ENCODE measurements around the gene FBXL14.

DNA sequence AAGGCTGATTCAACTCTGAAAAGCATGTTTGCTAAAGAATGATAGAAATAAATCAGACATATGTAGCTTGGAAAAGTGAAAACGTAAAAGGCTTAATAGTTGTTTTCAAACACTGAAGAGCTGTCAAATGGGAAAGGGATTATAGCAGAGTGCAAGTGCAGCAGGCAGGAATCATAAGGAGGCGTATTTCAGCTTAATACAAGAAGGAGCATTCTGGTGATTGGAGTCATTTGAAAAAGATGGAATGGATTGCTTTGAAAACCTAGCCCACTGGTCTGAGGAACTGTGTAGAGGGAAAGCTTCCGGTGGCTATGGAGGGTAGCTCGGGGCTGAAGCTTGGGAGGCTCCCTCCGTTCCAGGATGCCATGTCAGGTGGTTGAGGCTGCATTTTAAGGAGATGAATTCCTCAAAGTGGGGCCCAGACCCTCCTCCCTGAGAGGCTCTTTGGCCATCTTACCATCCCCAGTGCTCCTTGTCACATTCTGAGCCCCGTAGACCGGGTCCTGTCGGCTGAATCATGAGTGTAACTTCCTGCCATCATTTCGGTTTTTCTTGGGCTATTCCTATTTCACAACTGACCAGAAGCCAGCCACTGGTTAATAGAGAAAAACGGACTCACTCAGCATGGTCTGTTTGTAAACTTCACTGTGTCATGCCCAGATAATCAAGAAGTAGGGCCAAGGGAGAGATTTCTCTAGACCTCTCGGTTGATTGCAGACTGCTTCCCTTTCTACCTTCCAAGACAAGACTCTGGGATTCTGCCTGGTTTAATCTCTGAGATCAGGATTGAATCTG lies 41.1 kb upstream of the FBXL14 start:
- TF ChIP-seq, protein P1, sequence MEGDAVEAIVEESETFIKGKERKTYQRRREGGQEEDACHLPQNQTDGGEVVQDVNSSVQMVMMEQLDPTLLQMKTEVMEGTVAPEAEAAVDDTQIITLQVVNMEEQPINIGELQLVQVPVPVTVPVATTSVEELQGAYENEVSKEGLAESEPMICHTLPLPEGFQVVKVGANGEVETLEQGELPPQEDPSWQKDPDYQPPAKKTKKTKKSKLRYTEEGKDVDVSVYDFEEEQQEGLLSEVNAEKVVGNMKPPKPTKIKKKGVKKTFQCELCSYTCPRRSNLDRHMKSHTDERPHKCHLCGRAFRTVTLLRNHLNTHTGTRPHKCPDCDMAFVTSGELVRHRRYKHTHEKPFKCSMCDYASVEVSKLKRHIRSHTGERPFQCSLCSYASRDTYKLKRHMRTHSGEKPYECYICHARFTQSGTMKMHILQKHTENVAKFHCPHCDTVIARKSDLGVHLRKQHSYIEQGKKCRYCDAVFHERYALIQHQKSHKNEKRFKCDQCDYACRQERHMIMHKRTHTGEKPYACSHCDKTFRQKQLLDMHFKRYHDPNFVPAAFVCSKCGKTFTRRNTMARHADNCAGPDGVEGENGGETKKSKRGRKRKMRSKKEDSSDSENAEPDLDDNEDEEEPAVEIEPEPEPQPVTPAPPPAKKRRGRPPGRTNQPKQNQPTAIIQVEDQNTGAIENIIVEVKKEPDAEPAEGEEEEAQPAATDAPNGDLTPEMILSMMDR (IDR thresholded peaks at IDR 0.05): no peak
- TF ChIP-seq POLR2A (IDR thresholded peaks at IDR 0.05): no peak
